Activated B cell treated with CpG ODN at 0.5 μM for 24 hours (primary cell): ENCODE data around the gene DLGAP3. TPM values are rescaled to one million over a fixed set of nuclear protein-coding genes. Genes with fewer than 3 reads are reported as not detected.

Experiments
- ATAC-seq: fragments of 200-7000 bp; cut with Tn5 transposase; one replicate; pipeline ENCODE4 v1.10.0; 2021; ENCODE audit warnings: low read depth, mild to moderate bottlenecking, moderate library complexity
- CTCF ChIA-PET: fragments of 350-600 bp; sonication (Branson Sonifier 250); formaldehyde crosslinking; loops from one replicate; lab custom pipeline; 2021; ENCODE audit warnings: antibody characterized with exemption; lab: Charles Lee
- POLR2A ChIA-PET: fragments of 350-600 bp; sonication (Branson Sonifier 250); formaldehyde crosslinking; loops from one replicate; lab custom pipeline; 2021; ENCODE audit warnings: antibody characterized with exemption; lab: Charles Lee
- DNase-seq: peaks from one replicate; pipeline ENCODE4 v3.0.0; 2022
- H3K27ac Mint-ChIP-seq: one replicate; pipeline ENCODE4 v1.8.0; 2020; ENCODE audit warnings: mixed read lengths
- H3K27me3 Mint-ChIP-seq: one replicate; pipeline ENCODE4 v1.8.0; 2021; ENCODE audit warnings: mixed read lengths
- H3K36me3 Mint-ChIP-seq: one replicate; pipeline ENCODE4 v1.8.0; 2021; ENCODE audit warnings: low read depth, mixed read lengths
- H3K4me1 Mint-ChIP-seq: one replicate; pipeline ENCODE4 v1.8.0; 2021; ENCODE audit warnings: mixed read lengths
- H3K4me3 Mint-ChIP-seq: one replicate; pipeline ENCODE4 v1.8.0; 2020; ENCODE audit warnings: mild to moderate bottlenecking, mixed read lengths
- H3K9me3 Mint-ChIP-seq: one replicate; pipeline ENCODE4 v1.8.0; 2020; ENCODE audit warnings: mixed read lengths
- intact Hi-C: fragments of 100-400 bp; cut with micrococcal nuclease; formaldehyde crosslinking; loops from one replicate; pipeline ENCODE4 v1.15.1; 2024
- total RNA-seq: library from RNA; stranded (reverse); gene quantifications from 2 replicates; pipeline ENCODE4 v1.2.3, GENCODE V29; 2022
- TF ChIP-seq, protein P1 (sequence below): fragments of 200-600 bp; IDR thresholded peaks from one replicate; pipeline ENCODE4 v1.8.0; 2022; ENCODE audit warnings: antibody characterized with exemption, mild to moderate bottlenecking

The DLGAP3 gene
- total RNA-seq, 1 donor from 2014 or later: 6.0 TPM

DNA sequence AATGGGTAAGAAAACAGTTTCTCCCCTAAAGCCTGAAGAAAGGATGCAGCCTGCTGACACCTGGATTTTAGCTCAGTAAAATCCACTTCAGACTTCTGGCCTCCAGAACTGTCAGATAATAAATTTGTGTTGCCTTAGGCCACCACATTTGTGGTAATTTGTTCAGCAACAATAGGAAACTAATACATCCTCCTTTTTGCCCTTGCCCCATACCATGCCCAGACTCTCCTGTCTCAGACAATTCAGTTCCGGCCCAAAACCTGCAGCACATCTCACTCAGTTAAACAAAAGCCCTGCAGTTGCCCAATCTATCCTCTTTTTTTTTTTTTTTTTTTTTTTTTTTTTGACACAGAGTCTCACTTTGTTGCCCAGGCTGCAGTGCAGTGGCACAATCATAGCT lies 95.7 kb downstream of the DLGAP3 start:
- H3K36me3 Mint-ChIP-seq: no peaks in the 10 kb centered on the region
- ATAC-seq (no peak), DNase-seq (no peak)
- H3K27me3 Mint-ChIP-seq: no peaks in the 10 kb centered on the region
- TF ChIP-seq, protein P1, sequence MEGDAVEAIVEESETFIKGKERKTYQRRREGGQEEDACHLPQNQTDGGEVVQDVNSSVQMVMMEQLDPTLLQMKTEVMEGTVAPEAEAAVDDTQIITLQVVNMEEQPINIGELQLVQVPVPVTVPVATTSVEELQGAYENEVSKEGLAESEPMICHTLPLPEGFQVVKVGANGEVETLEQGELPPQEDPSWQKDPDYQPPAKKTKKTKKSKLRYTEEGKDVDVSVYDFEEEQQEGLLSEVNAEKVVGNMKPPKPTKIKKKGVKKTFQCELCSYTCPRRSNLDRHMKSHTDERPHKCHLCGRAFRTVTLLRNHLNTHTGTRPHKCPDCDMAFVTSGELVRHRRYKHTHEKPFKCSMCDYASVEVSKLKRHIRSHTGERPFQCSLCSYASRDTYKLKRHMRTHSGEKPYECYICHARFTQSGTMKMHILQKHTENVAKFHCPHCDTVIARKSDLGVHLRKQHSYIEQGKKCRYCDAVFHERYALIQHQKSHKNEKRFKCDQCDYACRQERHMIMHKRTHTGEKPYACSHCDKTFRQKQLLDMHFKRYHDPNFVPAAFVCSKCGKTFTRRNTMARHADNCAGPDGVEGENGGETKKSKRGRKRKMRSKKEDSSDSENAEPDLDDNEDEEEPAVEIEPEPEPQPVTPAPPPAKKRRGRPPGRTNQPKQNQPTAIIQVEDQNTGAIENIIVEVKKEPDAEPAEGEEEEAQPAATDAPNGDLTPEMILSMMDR: no peak
- H3K27ac Mint-ChIP-seq: no peak overlapping the region
- ChIA-PET POLR2A (no interaction called here), CTCF (no interaction called here)
- no peak overlapping the region for H3K4me3 Mint-ChIP-seq
- H3K4me1 Mint-ChIP-seq: no peaks in the 10 kb centered on the region
- no peaks in the 10 kb centered on the region for H3K9me3 Mint-ChIP-seq
- intact Hi-C loops: no loop called here

DNA sequence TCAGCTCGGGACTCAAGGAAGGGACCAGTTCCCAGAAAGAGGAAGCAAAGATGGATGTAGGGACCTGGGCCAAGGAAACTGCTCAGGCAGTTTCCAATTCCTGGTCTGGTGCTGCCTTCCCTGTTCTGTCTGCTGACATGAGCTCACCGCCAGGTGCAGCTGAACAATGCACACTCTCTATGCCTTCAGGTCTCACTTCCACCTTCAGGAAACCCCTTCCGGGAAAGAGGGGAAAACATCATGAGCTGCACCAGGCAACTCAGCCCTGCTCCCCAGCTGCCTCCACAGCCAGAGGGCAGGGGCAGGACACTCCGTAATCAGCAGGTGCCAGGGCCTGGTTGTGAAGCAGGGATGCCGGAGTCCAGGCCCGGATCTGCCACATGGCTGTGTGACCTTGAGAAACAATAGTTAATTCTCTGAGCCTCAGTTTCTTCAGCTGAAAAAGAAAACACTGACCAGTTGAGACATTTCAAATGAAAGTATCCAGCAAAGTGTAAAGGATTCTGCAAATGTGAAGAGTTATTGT lies 97.7 kb downstream of the DLGAP3 start:
- ChIA-PET CTCF (no interaction called here), POLR2A (no interaction called here)
- H3K4me3 Mint-ChIP-seq: no peak overlapping the region
- no peaks in the 10 kb centered on the region for H3K27me3 Mint-ChIP-seq
- H3K4me1 Mint-ChIP-seq: no peaks in the 10 kb centered on the region
- no peaks in the 10 kb centered on the region for H3K9me3 Mint-ChIP-seq
- intact Hi-C loops: no loop called here
- ATAC-seq (no peak), DNase-seq (no peak)
- no peaks in the 10 kb centered on the region for H3K36me3 Mint-ChIP-seq
- H3K27ac Mint-ChIP-seq: no peak overlapping the region
- TF ChIP-seq, protein P1: no peak

DNA sequence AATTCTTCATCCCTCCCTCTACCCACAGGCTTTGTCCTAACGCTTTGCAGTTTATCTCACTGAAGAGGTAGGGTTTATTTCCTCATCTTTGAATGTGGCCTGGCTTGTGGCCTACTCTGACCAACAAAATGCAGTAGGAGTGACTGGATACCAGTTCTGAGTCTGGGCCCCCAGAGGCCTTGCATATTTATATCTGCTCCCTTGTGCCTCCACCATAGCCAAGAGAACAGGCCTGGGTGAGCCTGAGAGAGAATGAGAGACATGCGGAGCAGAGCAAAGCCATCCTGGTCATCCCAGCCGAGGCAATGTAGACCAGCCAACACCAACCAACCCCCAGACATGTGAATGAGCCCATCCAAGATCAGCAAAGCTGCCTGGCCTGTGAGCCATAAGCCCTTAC lies 100.2 kb downstream of the DLGAP3 start:
- Mint-ChIP-seq H3K27me3 (no peaks in the 10 kb centered on the region), H3K4me3 (no peak overlapping the region), H3K27ac (no peak overlapping the region), H3K36me3 (no peaks in the 10 kb centered on the region), H3K9me3 (no peaks in the 10 kb centered on the region), H3K4me1 (no peaks in the 10 kb centered on the region)
- TF ChIP-seq, protein P1: no peak
- CTCF ChIA-PET: no interaction called here
- DNase-seq: no peak
- POLR2A ChIA-PET: no interaction called here
- no peak for ATAC-seq
- intact Hi-C loops: no loop called here

DNA sequence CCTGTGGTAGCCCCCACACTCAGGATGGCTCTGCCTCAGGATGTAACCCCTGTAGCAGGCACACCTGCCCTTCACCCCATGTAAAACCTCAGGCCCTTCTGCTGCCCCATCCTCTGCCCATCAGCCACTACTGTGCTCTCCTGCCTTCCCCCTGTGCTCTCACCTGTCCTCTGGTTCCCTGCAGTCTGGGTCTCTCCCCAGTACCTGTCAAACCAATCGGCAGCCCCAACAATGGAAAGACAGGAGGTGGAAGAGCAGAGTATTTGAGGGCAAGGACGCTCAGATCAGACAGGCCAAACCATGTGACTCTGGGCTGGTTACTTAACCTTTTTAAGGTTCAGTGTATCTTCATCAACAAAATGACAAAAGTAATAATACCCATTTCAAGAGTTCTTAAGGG lies 100.8 kb downstream of the DLGAP3 start:
- TF ChIP-seq, protein P1: no peak
- intact Hi-C loops: no loop called here
- ChIA-PET POLR2A (no interaction called here), CTCF (no interaction called here)
- Mint-ChIP-seq H3K27ac (no peak overlapping the region), H3K9me3 (no peaks in the 10 kb centered on the region), H3K4me3 (no peak overlapping the region), H3K4me1 (no peaks in the 10 kb centered on the region), H3K36me3 (no peaks in the 10 kb centered on the region), H3K27me3 (no peaks in the 10 kb centered on the region)
- ATAC-seq (no peak), DNase-seq (no peak)

DNA sequence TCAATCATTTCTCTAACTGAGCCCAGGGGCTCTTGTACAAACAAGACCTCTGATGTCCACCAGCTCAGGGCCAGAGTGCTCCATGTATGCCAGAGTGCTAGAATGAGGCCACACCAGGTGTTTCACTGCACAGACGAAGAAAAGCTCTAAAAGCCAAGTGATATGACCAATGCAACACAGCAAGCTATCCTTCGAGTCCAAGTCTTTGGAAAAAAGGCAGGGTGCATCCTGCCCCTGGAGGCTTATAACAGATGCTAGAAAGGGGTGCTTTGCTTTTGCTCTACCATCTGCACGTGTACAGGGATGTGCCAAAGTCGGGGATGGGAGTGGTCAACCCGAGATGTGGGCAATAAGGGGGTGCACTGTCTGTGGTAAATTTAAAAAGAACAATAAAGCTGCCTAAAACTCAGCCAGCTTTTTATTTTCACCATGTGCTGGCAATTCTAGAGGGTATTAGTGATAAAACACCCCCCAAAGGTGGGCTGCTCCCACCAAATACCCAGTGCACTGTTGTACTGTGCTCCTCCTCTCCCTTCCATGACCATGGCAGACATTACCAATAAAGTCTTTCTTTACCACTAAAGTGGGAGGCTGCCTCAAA lies 102.0 kb downstream of the DLGAP3 start:
- H3K4me1 Mint-ChIP-seq: peaks cover 3% of the 10 kb centered on the region
- ATAC-seq (no peak), DNase-seq (no peak)
- no peak overlapping the region for H3K4me3 Mint-ChIP-seq
- TF ChIP-seq, protein P1: no peak
- ChIA-PET CTCF (no interaction called here), POLR2A (no interaction called here)
- H3K36me3 Mint-ChIP-seq: no peaks in the 10 kb centered on the region
- no peak overlapping the region for H3K27ac Mint-ChIP-seq
- H3K9me3 Mint-ChIP-seq: no peaks in the 10 kb centered on the region
- intact Hi-C loops: no loop called here
- H3K27me3 Mint-ChIP-seq: no peaks in the 10 kb centered on the region
